Activated CD8-positive, alpha-beta memory T cell treated with anti-CD3 and anti-CD28 coated beads, Interleukin-2, amount 50 U/mL, for 1 hour (primary cell): ENCODE results near the gene GGNBP2.
"Not testable (repeated sequence)": the region's sequence is repeated elsewhere in the genome, so short reads cannot be mapped to it uniquely, and the experiment has no call there.

Source experiments
- DNase-seq: peaks from one replicate; pipeline ENCODE4 v3.0.0-alpha.2; 2020; ENCODE audit errors: extremely low read depth

GGNBP2 gene

DNA sequence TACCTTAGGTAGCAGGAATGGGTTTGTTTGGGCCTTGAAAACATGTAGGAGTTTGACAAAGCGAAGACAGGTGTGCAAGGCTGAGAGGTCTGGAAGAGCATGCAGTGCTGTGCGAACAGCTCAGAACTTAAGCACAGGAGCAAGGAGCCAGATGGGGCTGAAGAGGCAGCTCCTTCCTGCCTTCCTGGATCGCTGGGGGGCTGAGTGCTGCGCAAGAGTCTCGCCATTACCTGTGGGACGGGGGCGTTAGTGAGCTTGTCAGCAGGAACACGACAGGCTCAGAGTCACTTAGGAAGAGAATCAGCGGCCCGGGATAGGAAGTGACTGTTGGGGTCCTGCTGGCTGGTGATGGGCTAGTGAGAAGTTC lies 56.2 kb downstream of the GGNBP2 start:
- DNase-seq = no peak

GRCh38 chr17:36601303-36602029 lies 56.7 kb downstream of the GGNBP2 start, which contains the start of gene MRM1:
TSS of gene MRM1 (plus strand) at chr17:36601583. CDS start at chr17:36601811, 228 bp downstream.
- peak; percentile 76 for DNase-seq

- DNase-seq = no peak
Measured at GRCh38 chr17:36602030-36602748, 57.5 kb downstream of the GGNBP2 start.

DNA sequence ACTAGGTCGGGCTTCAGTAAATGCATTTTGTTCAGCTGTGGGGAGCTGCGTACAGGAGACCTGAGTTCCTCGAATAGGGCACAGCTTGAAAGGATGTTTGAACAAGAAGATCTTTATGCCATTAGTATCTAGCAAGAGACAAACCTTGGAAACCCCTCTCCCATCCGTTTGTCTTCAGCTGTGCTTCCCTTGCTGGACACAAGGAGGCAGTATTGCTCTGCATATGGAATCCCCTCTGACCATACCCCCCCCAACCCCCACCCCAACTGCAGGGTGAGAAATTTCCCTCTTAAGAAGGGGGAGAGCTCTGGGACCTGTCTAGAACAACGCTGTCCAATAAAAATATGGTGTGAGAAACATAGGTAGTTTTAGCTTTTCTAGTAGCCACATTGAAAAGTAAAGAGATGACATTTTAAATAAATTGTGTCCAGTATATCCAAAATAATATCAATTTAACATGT lies 58.2 kb downstream of the GGNBP2 start:
- DNase-seq = peak; percentile 34

GRCh38 chr17:36605028-36605427 lies 60.3 kb downstream of the GGNBP2 start:
- not testable (repeated sequence) for DNase-seq

- DNase-seq = no peak
Measured at GRCh38 chr17:36608280-36608679, 63.6 kb downstream of the GGNBP2 start.

DNA sequence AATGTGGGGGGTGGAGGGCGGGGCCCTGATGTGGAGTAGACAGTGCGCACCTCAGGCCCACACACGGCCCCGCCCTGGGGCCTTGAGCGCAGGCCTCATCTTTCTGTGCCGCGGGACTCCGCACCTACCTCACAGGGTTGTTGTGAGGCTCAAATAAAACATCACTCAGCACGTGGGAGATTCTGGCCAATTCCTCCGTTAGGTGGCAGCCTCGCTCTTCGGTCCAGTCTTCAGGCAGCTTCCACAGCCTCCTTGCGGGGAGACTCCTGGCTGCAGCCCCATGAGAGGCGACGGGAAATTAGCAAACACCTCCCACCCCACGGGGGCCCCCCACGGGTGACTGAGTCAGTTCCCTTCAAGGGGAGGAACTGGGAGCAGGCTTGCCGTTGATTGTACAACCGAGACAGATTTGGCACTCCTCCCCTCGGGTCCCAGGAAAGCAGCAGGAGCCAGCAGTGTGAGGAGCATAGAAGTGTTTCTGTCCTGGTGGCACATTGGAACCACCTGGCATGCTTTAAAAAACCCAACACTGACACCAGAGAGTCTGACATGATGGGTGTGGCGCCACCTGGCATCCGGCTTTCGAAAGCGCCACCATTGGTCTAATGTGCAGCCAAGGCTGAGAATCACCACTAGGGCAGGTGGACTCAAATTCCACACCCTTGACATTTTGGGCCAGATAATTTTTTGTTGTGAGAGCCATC lies 64.2 kb downstream of the GGNBP2 start:
- no peak for DNase-seq

DNA sequence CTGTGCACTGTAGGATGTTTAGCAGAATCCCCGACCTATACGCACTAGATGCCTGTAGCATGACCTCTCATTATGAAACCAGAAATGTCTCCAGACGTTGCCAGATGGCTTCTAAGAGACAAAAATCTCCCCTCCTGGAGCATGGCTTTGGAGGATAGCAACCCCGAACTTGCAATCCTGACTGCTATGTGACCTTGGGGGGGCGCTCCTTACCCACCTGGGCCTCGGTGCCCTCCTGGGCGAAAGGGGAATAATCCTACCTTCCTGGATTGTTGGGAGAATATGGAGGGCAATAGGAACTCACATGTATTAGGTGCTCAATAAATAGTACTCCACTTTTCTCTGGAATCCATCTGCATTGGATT lies 64.8 kb downstream of the GGNBP2 start:
- DNase-seq = no peak

DNA sequence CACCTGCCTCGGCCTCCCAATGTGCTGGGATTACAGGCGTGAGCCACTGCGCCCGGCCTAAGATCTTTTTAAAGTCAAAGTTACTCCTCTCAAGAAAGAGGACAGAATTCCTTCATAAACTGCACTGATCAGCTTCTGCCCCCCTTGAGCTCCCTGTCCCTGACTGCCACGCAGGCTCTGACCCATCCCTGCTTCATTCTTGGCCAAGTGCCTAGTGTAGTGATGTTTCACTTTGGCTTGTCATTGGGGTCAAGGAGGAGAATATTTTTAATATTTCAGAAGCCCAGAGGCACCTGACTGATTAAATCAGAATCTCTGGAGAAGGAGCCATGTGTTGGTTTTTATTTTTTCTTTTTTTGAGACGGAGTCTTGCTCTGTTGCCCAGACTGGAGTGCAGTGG lies 65.8 kb downstream of the GGNBP2 start:
- DNase-seq = no peak

GRCh38 chr17:36611345-36612072 lies 66.8 kb downstream of the GGNBP2 start:
- DNase-seq = no peak

GRCh38 chr17:36612323-36612722 lies 67.6 kb downstream of the GGNBP2 start:
- DNase-seq = no peak

DNA sequence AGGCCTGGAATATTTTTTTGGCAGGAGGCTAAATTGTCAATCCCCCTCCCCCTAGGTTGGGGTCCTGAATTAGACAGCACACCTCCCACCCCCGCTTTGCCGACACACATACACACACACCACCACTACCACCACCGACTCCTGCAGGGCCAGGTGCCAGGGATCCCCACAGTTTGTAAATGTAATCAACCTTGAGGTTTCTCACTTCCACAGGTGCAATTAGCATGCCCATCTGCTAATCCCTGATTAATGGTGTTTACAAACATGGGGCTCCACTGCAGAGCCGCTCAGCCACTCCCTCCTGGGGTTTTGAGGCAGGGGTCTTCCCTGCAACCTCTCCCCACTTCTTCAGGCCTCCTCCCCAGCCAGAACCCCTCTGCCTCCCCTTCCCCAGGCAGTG lies 68.4 kb downstream of the GGNBP2 start:
- no peak for DNase-seq

- DNase-seq = no peak
Measured at GRCh38 chr17:36614081-36614480, 69.4 kb downstream of the GGNBP2 start.

- no peak for DNase-seq
Measured at GRCh38 chr17:36614933-36615332, 70.2 kb downstream of the GGNBP2 start.

- DNase-seq = no peak
Measured at GRCh38 chr17:36616061-36617029, 71.6 kb downstream of the GGNBP2 start.

DNA sequence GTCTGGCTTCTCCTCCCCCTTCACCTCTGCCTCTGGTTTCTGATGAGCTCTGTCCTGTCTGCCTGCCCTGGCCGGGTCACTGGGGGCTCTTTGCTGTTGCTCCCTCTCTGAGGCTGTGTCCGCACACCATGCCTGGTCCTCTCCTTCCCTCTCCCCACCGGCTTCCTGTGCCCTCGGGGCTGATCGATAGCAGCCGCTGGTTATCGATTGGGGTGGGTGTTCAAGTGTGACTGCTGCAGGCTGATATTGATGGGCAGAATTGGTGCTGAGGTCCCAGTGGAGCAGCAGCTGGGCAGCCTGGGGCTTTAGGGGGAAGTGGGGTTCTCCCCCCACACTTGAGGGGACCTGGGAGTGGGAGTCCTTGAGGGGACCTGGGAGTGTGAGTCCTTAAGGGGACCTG lies 73.1 kb downstream of the GGNBP2 start:
- no peak for DNase-seq

GRCh38 chr17:36623281-36623680 lies 78.6 kb downstream of the GGNBP2 start:
- no peak for DNase-seq

DNA sequence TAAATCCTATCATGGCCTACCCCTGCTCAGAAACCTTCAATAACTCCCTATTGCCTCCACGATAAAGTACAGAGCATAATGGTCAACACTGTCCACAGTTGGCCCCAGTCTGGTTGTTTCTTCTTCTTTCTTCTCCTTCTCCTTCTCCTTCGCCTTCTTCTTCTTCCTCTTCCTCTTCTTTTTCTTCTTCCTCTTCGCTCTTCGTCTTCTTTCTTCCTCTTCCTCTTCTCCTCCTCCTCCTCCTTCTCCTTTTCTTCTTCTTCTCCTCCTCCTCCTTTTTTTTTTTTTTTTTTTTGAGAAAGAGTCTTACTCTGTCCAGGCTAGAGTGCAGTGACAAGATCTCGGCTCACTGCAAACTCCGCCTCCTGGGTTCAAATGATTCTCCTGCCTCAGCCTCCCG lies 80.5 kb downstream of the GGNBP2 start:
- DNase-seq = no peak

DNA sequence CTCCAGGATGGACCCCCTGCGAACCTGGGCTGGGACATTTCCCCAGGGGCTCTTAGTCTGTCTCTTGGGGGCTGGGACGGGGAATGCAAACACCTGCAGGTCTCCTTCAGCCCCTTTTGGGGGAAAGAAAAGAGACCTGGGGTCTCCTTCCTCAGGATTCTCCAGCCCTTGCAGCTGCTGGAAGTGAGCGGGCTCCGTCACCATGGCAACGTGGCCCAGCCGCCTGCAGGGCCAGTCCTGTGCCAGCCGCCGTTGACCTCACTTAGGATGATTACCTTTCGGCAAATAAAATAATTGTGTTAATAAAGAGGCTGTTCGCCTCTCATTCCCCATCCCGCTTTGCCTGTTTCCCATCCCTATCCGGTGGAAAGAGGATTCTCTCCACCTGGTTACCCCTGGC lies 82.4 kb downstream of the GGNBP2 start:
- no peak for DNase-seq

DNA sequence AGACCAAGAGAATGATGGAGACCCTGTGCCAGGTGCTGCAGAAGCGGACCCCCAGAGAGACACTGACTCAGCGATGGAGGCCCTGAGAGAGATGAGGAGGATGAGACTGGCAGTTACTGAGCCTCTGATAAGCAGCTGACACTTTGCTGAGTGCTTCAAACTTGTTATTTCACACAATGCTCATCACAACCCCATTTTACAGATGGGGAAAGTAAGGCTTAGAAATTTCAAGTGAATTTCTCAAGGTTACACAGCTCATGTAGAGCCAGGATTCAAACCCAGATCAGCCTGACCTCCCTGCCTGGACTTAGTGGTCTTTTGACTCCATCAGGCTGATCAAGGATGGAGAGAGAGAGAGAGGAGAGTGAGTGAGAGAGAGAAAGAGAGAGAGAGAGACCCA lies 83.9 kb downstream of the GGNBP2 start:
- DNase-seq = no peak
